Caco-2 (cell line): ENCODE data around the gene DUSP14. TPM values are rescaled to one million over a fixed set of nuclear protein-coding genes. Genes with fewer than 3 reads are reported as not detected.

Experiments used
- BruUV-seq: library from RNA; stranded (reverse); fragments of 400-500 nt; replicated peaks from 2 replicates; lab custom pipeline; 2021; lab: Mats Ljungman, UMichigan
- CTCF ChIA-PET: fragments of 300-600 bp; sonication (Branson Sonifier 250); formaldehyde crosslinking; loops from one replicate; lab custom pipeline; 2022; ENCODE audit warnings: antibody characterized with exemption; lab: Charles Lee
- POLR2A ChIA-PET: fragments of 300-600 bp; sonication (Branson Sonifier 250); formaldehyde crosslinking; loops from one replicate; lab custom pipeline; 2022; ENCODE audit warnings: antibody characterized with exemption; lab: Charles Lee
- DNase-seq, 2 experiments: peaks; one replicate each; pipeline versions ENCODE4 v3.0.0 to v3.0.0-alpha.2; 2020 to 2022
- H3K27me3 ChIP-seq: replicated peaks from 2 replicates; pipeline ENCODE4 v1.6.0; 2011; ENCODE audit warnings: low read length; ENCODE audit not compliant: control insufficient read depth, insufficient read depth
- H3K36me3 ChIP-seq: 2 replicates; pipeline ENCODE4 v1.5.1; 2011; ENCODE audit warnings: low read length; ENCODE audit not compliant: control insufficient read depth, insufficient read depth
- H3K4me1 ChIP-seq: fragments of 250-450 bp; sonication (Bioruptor Pico); 2 replicates; pipeline ENCODE4 v1.5.1; 2020; ENCODE audit warnings: mild to moderate bottlenecking
- H3K4me3 ChIP-seq: 2 replicates; pipeline ENCODE4 v1.5.1; 2011; ENCODE audit warnings: low read depth, mild to moderate bottlenecking, control low read depth, low read length
- H3K9me3 ChIP-seq: fragments of 250-450 bp; sonication (Bioruptor Pico); 2 replicates; pipeline ENCODE4 v1.5.1; 2020; ENCODE audit warnings: mild to moderate bottlenecking, moderate library complexity
- H3K27ac Mint-ChIP-seq: one replicate; pipeline ENCODE4 v1.8.0; 2022; ENCODE audit warnings: mixed read lengths; ENCODE audit not compliant: unreplicated experiment
- H3K27me3 Mint-ChIP-seq: one replicate; pipeline ENCODE4 v1.8.0; 2022; ENCODE audit warnings: mixed read lengths; ENCODE audit not compliant: insufficient read depth, unreplicated experiment
- H3K36me3 Mint-ChIP-seq: one replicate; pipeline ENCODE4 v1.8.0; 2022; ENCODE audit warnings: mild to moderate bottlenecking, mixed read lengths; ENCODE audit not compliant: insufficient read depth, unreplicated experiment
- H3K4me1 Mint-ChIP-seq: one replicate; pipeline ENCODE4 v1.8.0; 2022; ENCODE audit warnings: low read depth, mixed read lengths; ENCODE audit not compliant: unreplicated experiment
- H3K4me3 Mint-ChIP-seq: one replicate; pipeline ENCODE4 v1.8.0; 2022; ENCODE audit warnings: mild to moderate bottlenecking, moderate library complexity, mixed read lengths; ENCODE audit not compliant: unreplicated experiment
- H3K9me3 Mint-ChIP-seq: one replicate; pipeline ENCODE4 v1.8.0; 2022; ENCODE audit warnings: mixed read lengths; ENCODE audit not compliant: unreplicated experiment
- intact Hi-C: fragments of 100-400 bp; cut with micrococcal nuclease; formaldehyde crosslinking; loops from one replicate; pipeline ENCODE4 v1.10.0; 2022; ENCODE audit not compliant: unreplicated experiment
- total RNA-seq: library from RNA; stranded (reverse); gene quantifications from 2 replicates; pipeline ENCODE4 v1.2.3, GENCODE V29; 2022
- TF ChIP-seq, protein P1 (sequence below), 2 experiments: fragments of 200-600 bp in 1 of 2; IDR thresholded peaks; 1 replicate in 1 of 2; 2 replicates in 1 of 2; pipeline versions ENCODE4 v1.5.1 to v1.8.0; 2011 to 2022; ENCODE audit warnings: antibody characterized with exemption in 1 of 2, control low read depth in 1 of 2, inconsistent platforms in 1 of 2, low read depth in 1 of 2, low read length in 1 of 2, mild to moderate bottlenecking in 1 of 2, moderate library complexity in 1 of 2; ENCODE audit not compliant: insufficient read depth in 1 of 2, severe bottlenecking in 1 of 2, unreplicated experiment in 1 of 2

The DUSP14 gene
- total RNA-seq, 1 experiment from 2014 or later = 32.5 TPM

DNA sequence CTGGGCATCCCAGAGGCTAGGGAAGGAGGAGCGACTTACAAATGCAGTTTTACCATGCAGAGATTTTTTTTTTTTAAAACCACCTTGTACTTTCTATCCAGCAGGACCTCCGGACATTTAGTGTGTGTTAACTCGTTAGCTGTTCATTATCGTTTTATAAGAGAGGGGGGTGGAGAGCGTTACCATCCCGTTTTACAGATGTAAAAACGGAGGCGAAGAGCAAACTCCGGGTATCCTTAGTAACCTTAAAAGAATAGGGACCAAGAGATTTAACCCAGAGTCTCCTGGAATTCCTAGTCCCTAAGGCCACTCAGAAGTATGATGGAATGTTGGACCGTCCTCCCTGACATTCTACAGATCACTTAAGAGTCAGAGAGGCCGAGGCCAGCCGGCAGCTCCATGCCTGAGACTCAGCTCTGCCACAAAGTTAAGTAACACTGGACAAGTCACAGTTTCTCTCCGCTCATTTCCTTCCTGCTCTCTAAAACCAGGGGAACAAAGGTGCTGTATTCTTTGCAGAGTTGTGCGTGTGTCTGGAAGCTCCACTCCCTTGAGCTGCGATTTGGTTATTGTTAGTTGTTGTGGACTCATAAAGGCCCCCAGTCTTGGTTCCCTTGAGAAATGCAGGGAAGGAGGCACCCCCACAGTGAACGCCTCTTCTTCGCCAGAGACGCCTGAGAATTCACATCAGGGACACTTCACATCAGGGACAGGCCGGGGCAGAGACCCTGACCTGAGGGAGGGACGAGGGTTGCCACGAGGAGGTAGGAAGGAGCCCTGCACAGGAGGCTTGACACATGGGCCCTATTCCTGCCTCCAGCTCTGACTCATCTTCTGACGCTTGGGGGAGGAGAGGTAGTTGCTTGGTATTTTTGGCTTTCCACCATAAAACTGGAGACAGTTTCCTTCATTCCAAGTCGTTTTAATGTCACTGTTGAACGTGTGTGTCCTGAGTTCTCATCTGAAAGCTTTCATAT is 1.2 kb downstream of the DUSP14 start:
- ChIA-PET CTCF (interaction anchor here (0.5 to 1.0 kb wide), 3 partner anchors 11 to 118 kb away, joined by 3 to 4 read pairs (median 3); no protein-coding TSS in a partner anchor), POLR2A (interaction anchor here (0.6 to 1.1 kb wide), 2 partner anchors 14 to 38 kb away, joined by 3 to 5 read pairs; no protein-coding TSS in a partner anchor)
- Histone ChIP-seq H3K4me3 (peak overlapping the region; percentile 65), H3K9me3 (no peaks in the 10 kb centered on the region), H3K27me3 (no peaks in the 10 kb centered on the region), H3K4me1 (peaks cover 23% of the 10 kb centered on the region), H3K36me3 (no peaks in the 10 kb centered on the region)
- TF ChIP-seq, protein P1, sequence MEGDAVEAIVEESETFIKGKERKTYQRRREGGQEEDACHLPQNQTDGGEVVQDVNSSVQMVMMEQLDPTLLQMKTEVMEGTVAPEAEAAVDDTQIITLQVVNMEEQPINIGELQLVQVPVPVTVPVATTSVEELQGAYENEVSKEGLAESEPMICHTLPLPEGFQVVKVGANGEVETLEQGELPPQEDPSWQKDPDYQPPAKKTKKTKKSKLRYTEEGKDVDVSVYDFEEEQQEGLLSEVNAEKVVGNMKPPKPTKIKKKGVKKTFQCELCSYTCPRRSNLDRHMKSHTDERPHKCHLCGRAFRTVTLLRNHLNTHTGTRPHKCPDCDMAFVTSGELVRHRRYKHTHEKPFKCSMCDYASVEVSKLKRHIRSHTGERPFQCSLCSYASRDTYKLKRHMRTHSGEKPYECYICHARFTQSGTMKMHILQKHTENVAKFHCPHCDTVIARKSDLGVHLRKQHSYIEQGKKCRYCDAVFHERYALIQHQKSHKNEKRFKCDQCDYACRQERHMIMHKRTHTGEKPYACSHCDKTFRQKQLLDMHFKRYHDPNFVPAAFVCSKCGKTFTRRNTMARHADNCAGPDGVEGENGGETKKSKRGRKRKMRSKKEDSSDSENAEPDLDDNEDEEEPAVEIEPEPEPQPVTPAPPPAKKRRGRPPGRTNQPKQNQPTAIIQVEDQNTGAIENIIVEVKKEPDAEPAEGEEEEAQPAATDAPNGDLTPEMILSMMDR (IDR thresholded peaks at IDR 0.05; ENCODE audit: insufficient read depth in 1 of 2, low read depth in 1 of 2, low read length in 1 of 2, severe bottlenecking in 1 of 2, unreplicated experiment in 1 of 2) = no peak
- Mint-ChIP-seq H3K27ac (peak overlapping the region; percentile 78), H3K4me1 (peaks cover 48% of the 10 kb centered on the region), H3K27me3 (no peaks in the 10 kb centered on the region), H3K4me3 (peak overlapping the region; percentile 93), H3K9me3 (no peaks in the 10 kb centered on the region), H3K36me3 (peaks cover 28% of the 10 kb centered on the region)
- DNase-seq = peak; percentile 70 to 78
- TSS peak; percentile 52 for BruUV-seq
- intact Hi-C loops = no loop called here

DNA sequence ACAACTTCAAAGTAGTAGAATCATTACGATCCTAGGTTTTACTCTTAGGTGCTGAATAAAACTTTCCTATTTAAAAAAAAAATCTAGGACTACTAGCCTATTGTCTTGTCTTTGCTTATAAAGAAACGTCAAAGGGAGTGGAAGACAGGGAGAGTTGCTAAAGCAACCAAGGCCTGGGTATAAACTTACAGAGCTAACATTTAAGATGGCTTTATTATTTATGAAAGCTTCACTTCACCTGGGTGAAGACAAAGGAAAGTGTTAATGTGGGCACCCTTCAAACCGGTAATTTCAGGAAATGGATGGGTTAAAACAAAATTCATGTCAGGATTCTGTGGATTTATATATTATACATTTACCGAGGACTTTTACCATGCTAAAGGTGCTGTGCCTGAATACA is 2.5 kb downstream of the DUSP14 start:
- intact Hi-C loops = no loop called here
- Mint-ChIP-seq H3K4me3 (no peak overlapping the region), H3K4me1 (peaks cover 42% of the 10 kb centered on the region), H3K27ac (peak overlapping the region; percentile 56), H3K36me3 (peaks cover 28% of the 10 kb centered on the region), H3K27me3 (no peaks in the 10 kb centered on the region), H3K9me3 (no peaks in the 10 kb centered on the region)
- DNase-seq = no peak
- H3K27me3 ChIP-seq = no peaks in the 10 kb centered on the region
- BruUV-seq = no TSS peak
- H3K4me1 ChIP-seq = peaks cover 23% of the 10 kb centered on the region
- POLR2A ChIA-PET = no interaction called here
- no peaks in the 10 kb centered on the region for H3K36me3 ChIP-seq
- TF ChIP-seq, protein P1 (IDR thresholded peaks at IDR 0.05; ENCODE audit: insufficient read depth in 1 of 2, low read depth in 1 of 2, low read length in 1 of 2, severe bottlenecking in 1 of 2, unreplicated experiment in 1 of 2) = no peak
- CTCF ChIA-PET = no interaction called here
- no peaks in the 10 kb centered on the region for H3K9me3 ChIP-seq
- H3K4me3 ChIP-seq = no peak overlapping the region

DNA sequence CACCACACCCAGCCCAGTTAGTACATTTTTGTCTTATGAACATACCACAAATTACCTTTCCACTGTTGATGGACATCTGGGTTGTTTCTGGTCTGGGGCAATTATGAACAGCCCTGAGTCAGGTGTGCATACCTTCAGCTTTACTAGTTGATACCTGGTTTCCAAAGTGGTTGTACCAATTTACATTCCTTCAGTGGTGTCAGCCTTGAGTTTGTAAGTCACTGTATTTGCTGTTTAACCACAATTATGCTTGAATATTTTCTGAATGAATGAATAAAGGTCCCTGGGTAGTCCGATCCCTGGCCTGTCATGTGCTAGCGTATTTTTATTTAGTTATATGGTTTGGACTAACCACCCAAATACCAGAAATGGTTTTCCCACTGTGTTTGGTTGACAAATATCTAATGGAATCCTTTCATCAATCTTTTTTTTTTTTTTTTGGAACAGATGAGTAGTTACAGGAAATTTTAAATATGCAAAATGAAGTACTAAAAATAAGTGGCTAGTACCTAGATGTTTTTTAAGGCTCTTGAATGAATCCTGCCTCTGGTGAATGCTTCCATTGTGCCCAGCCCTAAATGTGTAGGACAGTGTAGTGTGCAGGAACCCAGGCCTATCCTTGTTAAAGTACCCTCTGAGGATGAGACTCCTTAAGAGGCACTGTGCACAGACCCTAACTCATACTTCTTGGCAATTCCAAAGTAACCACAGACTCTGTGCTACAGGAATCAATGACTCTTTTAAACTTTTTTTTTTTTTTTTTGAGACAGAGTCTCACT is 3.7 kb downstream of the DUSP14 start:
- Mint-ChIP-seq H3K9me3 (no peaks in the 10 kb centered on the region), H3K27me3 (no peaks in the 10 kb centered on the region), H3K27ac (peak overlapping the region; percentile 56), H3K36me3 (peaks cover 28% of the 10 kb centered on the region), H3K4me1 (peaks cover 35% of the 10 kb centered on the region), H3K4me3 (no peak overlapping the region)
- Histone ChIP-seq H3K4me3 (no peak overlapping the region), H3K36me3 (no peaks in the 10 kb centered on the region), H3K4me1 (peaks cover 18% of the 10 kb centered on the region), H3K9me3 (no peaks in the 10 kb centered on the region), H3K27me3 (no peaks in the 10 kb centered on the region)
- no TSS peak for BruUV-seq
- intact Hi-C loops = no loop called here
- ChIA-PET CTCF (no interaction called here), POLR2A (no interaction called here)
- DNase-seq = no peak
- TF ChIP-seq, protein P1 (IDR thresholded peaks at IDR 0.05; ENCODE audit: insufficient read depth in 1 of 2, low read depth in 1 of 2, low read length in 1 of 2, severe bottlenecking in 1 of 2, unreplicated experiment in 1 of 2) = no peak
